Lung (tissue), 12 donors: ENCODE data around the gene SPTB. TPM values are rescaled to one million over a fixed set of nuclear protein-coding genes. Genes with fewer than 3 reads are reported as not detected.
A peak's percentile ranks its signal among the peaks of the same experiment; 100 is the strongest.

Experiments
- ATAC-seq: fragments of 200-7000 bp; cut with Tn5 transposase; one replicate; pipeline ENCODE4 v1.9.1; 2020; ENCODE audit warnings: moderate number of reproducible peaks; ENCODE audit not compliant: insufficient read depth, low FRiP score
- DNase-seq, 3 donors: peaks; one replicate each; pipeline ENCODE4 v3.0.0-alpha.2; 2013 to 2017
- H3K27ac ChIP-seq, 2 donors: one replicate each; pipeline ENCODE4 v1.5.1; 2013; ENCODE audit warnings: mild to moderate bottlenecking in 2 of 2, moderate library complexity in 2 of 2, control low read depth in 1 of 2, inconsistent platforms in 1 of 2, low read depth in 1 of 2, low read length in 1 of 2
- H3K27me3 ChIP-seq, 3 donors: one replicate each; pipeline ENCODE4 v1.5.1; 2013; ENCODE audit warnings: low read length in 2 of 3; ENCODE audit not compliant: control insufficient read depth in 3 of 3, insufficient read depth in 3 of 3
- H3K36me3 ChIP-seq, 4 donors: one replicate each; pipeline ENCODE4 v1.5.1; 2013; ENCODE audit warnings: low read length in 4 of 4, mild to moderate bottlenecking in 1 of 4, moderate library complexity in 1 of 4; ENCODE audit not compliant: control insufficient read depth in 4 of 4, insufficient read depth in 4 of 4
- H3K4me1 ChIP-seq, 5 donors: one replicate each; pipeline ENCODE4 v1.5.1; 2013; ENCODE audit warnings: low read length in 5 of 5, mild to moderate bottlenecking in 2 of 5, moderate library complexity in 1 of 5; ENCODE audit not compliant: control insufficient read depth in 5 of 5, insufficient read depth in 5 of 5
- H3K4me3 ChIP-seq: one replicate; pipeline ENCODE4 v1.5.1; 2013; ENCODE audit warnings: mild to moderate bottlenecking, control low read depth, moderate library complexity
- H3K9ac ChIP-seq, 2 donors: one replicate each; pipeline ENCODE4 v1.5.1; 2013; ENCODE audit warnings: low read length in 2 of 2, control low read depth in 1 of 2; ENCODE audit not compliant: insufficient read depth in 1 of 2
- H3K9me3 ChIP-seq, 4 donors: one replicate each; pipeline ENCODE4 v1.5.1; 2013; ENCODE audit warnings: low read length in 3 of 4, mild to moderate bottlenecking in 1 of 4, moderate library complexity in 1 of 4; ENCODE audit not compliant: control insufficient read depth in 4 of 4, insufficient read depth in 3 of 4
- WGBS, 2 donors: extraction: QIAGEN DNeasy Blood & Tissue Kit; methylation state at CpG; one replicate each; pipeline ENCODE4 v1.1.7; 2013; 5-methylcytosine and 5-hydroxymethylcytosine counted together
- polyA plus RNA-seq, 2 donors: library from polyadenylated mRNA; stranded (reverse); fragments of 200-250 nt; gene quantifications; one replicate each; pipeline ENCODE4 v1.2.1, GENCODE V29; 2013
- total RNA-seq, 2 donors: library from RNA; depleted of rRNA in 1 of 2; stranded (reverse); fragments of >200 nt in 1 of 2; gene quantifications; one replicate each; pipeline ENCODE4 v1.2.1, GENCODE V29; 2014 to 2021
- TF ChIP-seq, protein P1 (sequence below): IDR thresholded peaks from 2 replicates; pipeline ENCODE4 v1.5.1; 2012; ENCODE audit warnings: mild to moderate bottlenecking; ENCODE audit errors: control extremely low read depth, extremely low read depth
- donor health status: control.
- donor health status: control.
- donor health status: Bipolar disorder and iron deficiency.
- donor health status: healthy.
- donor health status: DM: yes; HTN: yes; CAD: no.

The SPTB gene
- total and polyA plus RNA-seq, 4 donors: 1.2 to 11.5 (median 2.1) TPM

DNA sequence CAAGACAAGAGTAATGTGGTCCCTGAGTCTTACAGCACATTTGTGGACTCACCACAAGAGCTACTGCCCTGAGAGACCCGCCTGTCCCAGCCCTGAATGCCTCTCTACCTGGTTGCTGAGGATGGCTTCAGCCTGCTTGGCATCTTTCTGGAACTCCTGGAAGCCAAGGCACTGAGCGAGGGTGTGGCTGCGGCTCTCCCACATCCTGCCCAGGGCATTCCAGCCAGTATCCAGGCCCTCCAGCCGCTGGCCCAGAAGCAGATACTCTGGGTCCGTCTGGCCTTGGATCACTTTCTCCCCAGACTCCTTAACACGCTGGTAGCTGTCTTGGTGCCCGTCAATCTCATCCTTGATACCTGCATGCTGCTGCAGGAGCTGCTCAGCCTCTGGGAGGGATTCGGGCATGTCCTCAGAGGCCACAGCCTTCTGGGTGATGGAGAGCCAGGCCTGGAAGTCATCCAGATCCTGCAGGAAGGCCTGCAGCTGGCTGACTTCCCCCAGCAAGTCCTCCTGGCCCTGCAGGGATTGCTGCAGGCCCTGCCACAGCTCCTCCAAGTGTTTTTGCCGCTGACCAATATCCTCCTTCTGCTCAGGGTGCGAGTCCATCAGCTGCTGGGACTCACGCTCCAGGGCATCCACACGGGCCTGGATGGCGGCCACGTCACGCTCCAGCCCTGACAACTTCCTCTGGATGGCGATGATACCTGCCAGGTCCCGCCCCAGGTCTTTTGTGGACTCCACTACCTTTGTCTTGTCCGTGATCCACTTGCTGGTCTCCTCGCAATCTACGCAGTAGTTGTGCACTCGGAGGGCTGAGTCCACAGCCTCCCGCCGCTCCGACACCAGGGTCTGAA, 93.2 kb downstream of the SPTB start:
- Histone ChIP-seq H3K27me3 (no peaks in the 10 kb centered on the region), H3K36me3 (peaks cover 0 to 4% (median 0%) of the 10 kb centered on the region in 4 donors), H3K4me1 (peaks cover 0 to 5% (median 0%) of the 10 kb centered on the region in 5 donors), H3K9ac (no peak overlapping the region), H3K9me3 (no peaks in the 10 kb centered on the region), H3K27ac (no peak overlapping the region), H3K4me3 (no peak overlapping the region)
- TF ChIP-seq, protein P1, sequence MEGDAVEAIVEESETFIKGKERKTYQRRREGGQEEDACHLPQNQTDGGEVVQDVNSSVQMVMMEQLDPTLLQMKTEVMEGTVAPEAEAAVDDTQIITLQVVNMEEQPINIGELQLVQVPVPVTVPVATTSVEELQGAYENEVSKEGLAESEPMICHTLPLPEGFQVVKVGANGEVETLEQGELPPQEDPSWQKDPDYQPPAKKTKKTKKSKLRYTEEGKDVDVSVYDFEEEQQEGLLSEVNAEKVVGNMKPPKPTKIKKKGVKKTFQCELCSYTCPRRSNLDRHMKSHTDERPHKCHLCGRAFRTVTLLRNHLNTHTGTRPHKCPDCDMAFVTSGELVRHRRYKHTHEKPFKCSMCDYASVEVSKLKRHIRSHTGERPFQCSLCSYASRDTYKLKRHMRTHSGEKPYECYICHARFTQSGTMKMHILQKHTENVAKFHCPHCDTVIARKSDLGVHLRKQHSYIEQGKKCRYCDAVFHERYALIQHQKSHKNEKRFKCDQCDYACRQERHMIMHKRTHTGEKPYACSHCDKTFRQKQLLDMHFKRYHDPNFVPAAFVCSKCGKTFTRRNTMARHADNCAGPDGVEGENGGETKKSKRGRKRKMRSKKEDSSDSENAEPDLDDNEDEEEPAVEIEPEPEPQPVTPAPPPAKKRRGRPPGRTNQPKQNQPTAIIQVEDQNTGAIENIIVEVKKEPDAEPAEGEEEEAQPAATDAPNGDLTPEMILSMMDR: no peak
- 84 to 90% methylated on average over 24 of the region's 24 CpGs for WGBS, 2 donors
- DNase-seq: peak; percentile 64 to 85 (median 75)
- ATAC-seq: no peak

DNA sequence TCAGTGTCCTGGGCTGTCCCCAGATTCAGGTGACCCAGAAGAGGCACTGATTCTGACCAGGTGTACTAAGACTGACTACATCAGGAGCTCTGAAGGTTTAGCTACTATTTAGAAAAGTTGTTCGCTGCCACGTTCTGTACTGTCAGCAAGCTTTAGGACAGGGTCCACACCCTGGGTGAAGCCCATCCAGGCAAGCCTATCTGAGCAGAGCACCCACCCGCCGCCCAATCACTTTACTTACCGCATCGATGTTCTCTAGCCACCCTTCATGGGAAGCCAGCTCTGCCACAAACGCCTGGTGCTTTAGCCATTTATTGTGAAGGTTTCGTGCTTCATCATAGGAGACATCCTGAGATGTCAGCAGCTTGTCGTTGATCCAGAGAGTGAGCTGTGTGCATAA, 95.7 kb downstream of the SPTB start:
- H3K36me3 ChIP-seq: peaks cover 0 to 4% (median 0%) of the 10 kb centered on the region in 4 donors
- TF ChIP-seq, protein P1: no peak
- H3K9ac ChIP-seq: no peak overlapping the region
- ATAC-seq: no peak
- no peaks in the 10 kb centered on the region for H3K9me3 ChIP-seq
- no peaks in the 10 kb centered on the region for H3K27me3 ChIP-seq
- 94 to 99% methylated on average over 9 of the region's 9 CpGs for WGBS, 2 donors
- peaks cover 0 to 5% (median 0%) of the 10 kb centered on the region in 5 donors for H3K4me1 ChIP-seq
- no peak for DNase-seq
- no peak overlapping the region for H3K27ac ChIP-seq
- no peak overlapping the region for H3K4me3 ChIP-seq

DNA sequence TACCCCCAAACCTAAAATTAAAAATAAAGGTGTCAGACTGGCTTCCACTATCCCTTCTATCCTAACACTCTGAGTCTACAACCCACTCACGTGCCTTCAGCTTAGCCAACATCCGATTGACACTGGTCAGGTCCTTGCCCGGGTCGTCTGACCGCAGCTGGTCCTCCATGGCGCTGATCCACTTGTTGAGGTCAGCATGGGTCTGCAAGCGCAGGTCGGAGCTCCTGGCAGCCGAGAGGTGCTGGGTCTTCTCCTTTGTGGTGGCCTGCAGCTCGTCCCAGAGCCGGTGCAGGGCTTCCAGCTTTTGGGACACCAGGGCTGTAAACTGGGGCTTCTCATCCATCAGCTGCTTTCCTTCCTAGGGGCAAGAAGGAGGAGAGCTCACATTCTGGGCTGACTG, 97.5 kb downstream of the SPTB start:
- no peak overlapping the region for H3K9ac ChIP-seq
- H3K4me1 ChIP-seq: peaks cover 0 to 16% (median 0%) of the 10 kb centered on the region in 5 donors
- no peaks in the 10 kb centered on the region for H3K27me3 ChIP-seq
- H3K36me3 ChIP-seq: peaks cover 0 to 4% (median 0%) of the 10 kb centered on the region in 4 donors
- 88 to 95% methylated on average over 11 of the region's 11 CpGs for WGBS, 2 donors
- H3K27ac ChIP-seq: no peak overlapping the region
- TF ChIP-seq, protein P1: no peak
- no peak for ATAC-seq
- H3K9me3 ChIP-seq: no peaks in the 10 kb centered on the region
- no peak for DNase-seq
- no peak overlapping the region for H3K4me3 ChIP-seq
